AG04450 (cell line): ENCODE measurements around the gene PLXNA4. TPM values are rescaled to one million over a fixed set of nuclear protein-coding genes. Genes with fewer than 3 reads are reported as not detected.

Experiments used
- CTCF ChIA-PET: fragments of 300-600, 350-600 bp; formaldehyde crosslinking; extraction: SDS; loops from one replicate; lab custom pipeline; 2022; ENCODE audit warnings: antibody characterized with exemption, inconsistent platforms; lab: Charles Lee
- POLR2A ChIA-PET: fragments of 350-600 bp; formaldehyde crosslinking; extraction: SDS; loops from one replicate; lab custom pipeline; 2021; ENCODE audit warnings: antibody characterized with exemption, inconsistent platforms; lab: Yijun Ruan, JAX
- DNase-seq: peaks from one replicate; pipeline ENCODE4 v3.0.0-alpha.2; 2011; ENCODE audit warnings: low read depth, low spot score
- H3K27ac ChIP-seq: one replicate; pipeline ENCODE4 v1.5.1; 2012; ENCODE audit warnings: low read depth, low read length, control low read depth
- H3K27me3 ChIP-seq: one replicate; pipeline ENCODE4 v1.6.0; 2012; ENCODE audit warnings: low read length; ENCODE audit not compliant: control insufficient read depth, insufficient read depth
- H3K4me3 ChIP-seq: 2 replicates; pipeline ENCODE4 v1.5.1; 2011; ENCODE audit warnings: mild to moderate bottlenecking, low read depth, low read length, control low read depth
- H3K9me3 ChIP-seq: 2 replicates; pipeline ENCODE4 v1.5.1; 2012; ENCODE audit warnings: low read length; ENCODE audit not compliant: control insufficient read depth, insufficient read depth
- polyA plus RNA-seq: library from polyadenylated mRNA; depleted of rRNA; stranded (reverse); fragments of >200 nt; gene quantifications from 2 replicates; pipeline ENCODE4 v1.2.3, GENCODE V29; 2011
- TF ChIP-seq, protein P1 (sequence below): IDR thresholded peaks from 2 replicates; pipeline ENCODE4 v1.5.1; 2011; ENCODE audit warnings: low read depth, low read length, control low read depth, inconsistent platforms

Gene PLXNA4
- polyA plus RNA-seq, 1 experiment, result 0.05 TPM

DNA sequence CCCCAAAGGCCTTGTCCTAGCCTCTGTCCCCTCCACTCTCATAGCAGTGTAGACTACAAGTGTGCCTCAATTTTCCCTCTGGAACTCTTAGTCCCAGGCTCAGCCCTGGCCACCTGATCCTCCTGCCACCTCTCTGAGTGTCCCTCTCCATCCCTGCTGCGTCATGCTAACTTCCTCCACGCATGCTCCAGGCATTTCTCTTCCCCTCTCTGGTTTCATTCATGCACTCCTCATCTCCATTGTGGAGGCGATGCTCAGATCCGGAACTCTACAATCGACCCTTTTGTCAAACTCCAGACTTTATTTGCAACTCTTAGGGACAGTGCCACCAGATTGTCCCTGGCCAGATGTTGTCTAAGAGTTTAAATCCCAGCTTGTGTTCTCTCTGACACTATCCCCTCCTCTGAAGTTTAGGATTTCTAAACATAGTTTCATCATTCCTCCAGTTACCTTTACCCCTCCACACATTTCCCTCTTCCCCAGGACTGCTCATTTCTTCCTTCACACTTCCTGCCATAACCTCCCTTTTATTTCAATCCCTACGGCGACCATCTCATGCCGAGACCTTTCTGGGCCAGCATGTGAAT lies 492.6 kb downstream of the PLXNA4 start:
- no peak for DNase-seq
- TF ChIP-seq, protein P1, sequence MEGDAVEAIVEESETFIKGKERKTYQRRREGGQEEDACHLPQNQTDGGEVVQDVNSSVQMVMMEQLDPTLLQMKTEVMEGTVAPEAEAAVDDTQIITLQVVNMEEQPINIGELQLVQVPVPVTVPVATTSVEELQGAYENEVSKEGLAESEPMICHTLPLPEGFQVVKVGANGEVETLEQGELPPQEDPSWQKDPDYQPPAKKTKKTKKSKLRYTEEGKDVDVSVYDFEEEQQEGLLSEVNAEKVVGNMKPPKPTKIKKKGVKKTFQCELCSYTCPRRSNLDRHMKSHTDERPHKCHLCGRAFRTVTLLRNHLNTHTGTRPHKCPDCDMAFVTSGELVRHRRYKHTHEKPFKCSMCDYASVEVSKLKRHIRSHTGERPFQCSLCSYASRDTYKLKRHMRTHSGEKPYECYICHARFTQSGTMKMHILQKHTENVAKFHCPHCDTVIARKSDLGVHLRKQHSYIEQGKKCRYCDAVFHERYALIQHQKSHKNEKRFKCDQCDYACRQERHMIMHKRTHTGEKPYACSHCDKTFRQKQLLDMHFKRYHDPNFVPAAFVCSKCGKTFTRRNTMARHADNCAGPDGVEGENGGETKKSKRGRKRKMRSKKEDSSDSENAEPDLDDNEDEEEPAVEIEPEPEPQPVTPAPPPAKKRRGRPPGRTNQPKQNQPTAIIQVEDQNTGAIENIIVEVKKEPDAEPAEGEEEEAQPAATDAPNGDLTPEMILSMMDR, result no peak
- Histone ChIP-seq H3K4me3 (no peak overlapping the region), H3K9me3 (no peaks in the 10 kb centered on the region), H3K27ac (no peak overlapping the region), H3K27me3 (peaks cover 26% of the 10 kb centered on the region)
- POLR2A ChIA-PET, result no interaction called here
- CTCF ChIA-PET, result interaction anchor here (1.2 kb wide), 1 partner anchor 28 kb away, joined by 3 read pairs; no protein-coding TSS in a partner anchor

DNA sequence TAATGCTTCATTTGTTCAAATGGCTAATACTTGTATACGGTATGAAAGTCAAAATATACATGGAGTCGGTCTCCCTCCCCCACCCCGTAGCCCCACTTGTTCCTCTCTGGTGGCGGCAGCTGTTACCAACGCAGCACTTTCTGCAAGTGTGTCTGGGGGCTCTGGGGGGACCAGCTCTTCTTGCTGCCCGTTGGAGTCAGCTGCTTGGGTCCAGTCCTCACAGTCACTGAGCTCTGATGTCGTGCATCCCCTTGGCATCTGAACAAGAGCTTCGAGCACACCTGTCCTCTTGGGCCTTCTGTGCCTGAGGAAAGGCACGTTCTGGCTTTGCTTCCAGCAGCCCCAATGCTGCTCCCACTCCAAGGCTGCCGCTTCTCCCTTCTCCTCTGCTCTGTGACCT lies 493.1 kb downstream of the PLXNA4 start:
- CTCF ChIA-PET, result interaction anchor here (1.2 kb wide), 1 partner anchor 28 kb away, joined by 3 read pairs; no protein-coding TSS in a partner anchor

DNA sequence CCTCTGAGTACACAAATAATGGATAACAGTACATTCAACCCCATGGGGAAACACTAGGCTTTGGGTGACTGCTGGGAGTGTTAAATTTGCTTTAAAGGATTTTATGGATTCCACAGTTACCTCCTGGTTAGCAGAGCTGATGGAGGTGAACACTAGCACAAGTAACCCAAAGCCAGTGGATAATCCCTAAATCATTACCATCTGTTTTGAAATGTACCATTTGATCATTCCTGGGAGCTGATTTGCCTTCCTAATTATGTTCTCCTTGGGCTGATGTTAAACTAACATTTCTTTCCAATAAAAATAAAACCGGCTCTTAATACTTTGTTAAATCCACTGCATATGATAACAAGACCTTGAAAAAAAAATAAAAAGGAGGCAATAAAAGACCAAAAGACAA lies 493.9 kb downstream of the PLXNA4 start:
- CTCF ChIA-PET, result interaction anchor here (1.2 kb wide), 2 partner anchors 29 to 34 kb away, joined by 3 to 5 read pairs; no protein-coding TSS in a partner anchor
- TF ChIP-seq, protein P1, result no peak
- no peak overlapping the region for H3K4me3 ChIP-seq
- POLR2A ChIA-PET, result no interaction called here
- no peaks in the 10 kb centered on the region for H3K9me3 ChIP-seq
- H3K27ac ChIP-seq, result no peak overlapping the region
- peaks cover 23% of the 10 kb centered on the region for H3K27me3 ChIP-seq
- DNase-seq, result no peak

More for the DNA sequence above, 493.1 kb downstream of the PLXNA4 start:
- H3K27me3 ChIP-seq, result peaks cover 24% of the 10 kb centered on the region
- no peak for DNase-seq
- H3K9me3 ChIP-seq, result no peaks in the 10 kb centered on the region
- POLR2A ChIA-PET, result no interaction called here
- TF ChIP-seq, protein P1, result no peak
- H3K27ac ChIP-seq, result no peak overlapping the region
- H3K4me3 ChIP-seq, result no peak overlapping the region

DNA sequence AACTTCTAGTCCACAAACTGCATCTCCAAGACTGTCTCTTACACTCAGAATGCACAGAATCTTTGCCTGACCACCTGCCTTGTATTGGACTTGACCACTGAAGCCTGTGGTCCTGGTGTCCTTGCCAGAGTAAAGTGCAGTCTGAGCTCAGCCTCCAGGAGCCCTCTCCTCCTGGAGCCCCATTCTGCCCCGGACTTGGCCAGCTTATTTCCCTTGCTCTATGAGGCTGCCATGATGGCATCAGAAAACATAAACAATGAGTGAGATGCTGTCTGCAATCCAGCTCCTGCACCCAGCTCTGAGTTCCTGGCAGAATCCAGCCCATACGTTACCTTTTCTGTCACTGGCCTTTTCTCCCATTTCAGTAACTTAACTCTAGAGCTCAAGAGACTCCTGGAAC lies 494.6 kb downstream of the PLXNA4 start:
- TF ChIP-seq, protein P1, result no peak
- no peak for DNase-seq
- Histone ChIP-seq H3K9me3 (no peaks in the 10 kb centered on the region), H3K4me3 (no peak overlapping the region), H3K27me3 (peaks cover 30% of the 10 kb centered on the region), H3K27ac (no peak overlapping the region)
- ChIA-PET POLR2A (no interaction called here), CTCF (interaction anchor here (1.2 kb wide), 1 partner anchor 34 kb away, joined by 5 read pairs; no protein-coding TSS in a partner anchor)

DNA sequence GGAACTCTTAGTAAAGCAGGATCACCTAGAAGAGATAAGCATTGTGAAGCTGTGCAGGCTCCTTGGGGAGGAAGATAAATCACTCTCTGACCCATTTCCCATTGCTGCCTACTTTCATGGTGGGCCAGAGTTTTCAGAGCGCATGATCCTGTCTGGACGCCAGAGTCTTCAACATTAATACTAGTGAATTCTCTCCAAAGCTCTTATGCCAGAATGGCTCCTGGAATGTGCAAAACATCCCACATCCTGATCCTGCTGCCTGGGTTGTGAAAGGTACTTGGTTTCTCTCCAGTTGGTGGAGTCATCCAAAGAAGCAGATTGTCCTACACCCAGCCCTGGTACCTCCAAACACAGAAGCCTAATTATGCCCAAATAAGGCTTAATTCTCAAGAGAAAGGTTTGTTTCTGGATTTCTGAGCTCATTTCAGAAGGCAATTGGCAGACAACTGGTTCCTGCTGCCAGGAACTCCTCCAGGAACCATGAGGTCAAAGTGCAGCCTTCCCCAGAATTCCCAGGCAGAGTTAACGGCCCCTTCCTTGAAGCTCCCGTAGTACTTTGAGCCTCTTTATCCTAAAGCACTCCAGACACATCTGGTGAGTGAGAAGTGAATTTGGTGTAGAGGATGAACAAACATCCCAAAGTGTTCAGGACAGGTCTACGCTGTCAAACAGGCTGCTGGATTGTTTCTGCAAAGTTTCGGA lies 495.2 kb downstream of the PLXNA4 start:
- POLR2A ChIA-PET, result no interaction called here

More for the DNA sequence above, 495.2 kb downstream of the PLXNA4 start:
- Histone ChIP-seq H3K27me3 (peaks cover 34% of the 10 kb centered on the region), H3K27ac (no peak overlapping the region), H3K4me3 (no peak overlapping the region), H3K9me3 (no peaks in the 10 kb centered on the region)
- CTCF ChIA-PET, result interaction anchor here (1.2 to 1.7 kb wide), 2 partner anchors 33 to 136 kb away, joined by 5 read pairs; no protein-coding TSS in a partner anchor
- TF ChIP-seq, protein P1, result no peak
- no peak for DNase-seq
